ENCODE measurements around the gene EP400. TPM values are rescaled to one million over a fixed set of nuclear protein-coding genes. Genes with fewer than 3 reads are reported as not detected.

Gene EP400
- total RNA-seq, 1 donor from 2014 or later = 51.3 TPM

- no peaks in the 10 kb centered on the region for H3K9me3 Mint-ChIP-seq (ENCODE audit: unreplicated experiment)
- peaks cover 22% of the 10 kb centered on the region for H3K4me1 Mint-ChIP-seq (ENCODE audit: unreplicated experiment)
- peaks cover 38% of the 10 kb centered on the region for H3K36me3 Mint-ChIP-seq (ENCODE audit: unreplicated experiment)
- peak; percentile 80 for DNase-seq (ENCODE audit: extremely low spot score, unreplicated experiment)
- H3K27ac Mint-ChIP-seq (ENCODE audit: unreplicated experiment) = no peak overlapping the region
- no peak overlapping the region for H3K4me3 Mint-ChIP-seq (ENCODE audit: unreplicated experiment)
- H3K27me3 Mint-ChIP-seq (ENCODE audit: unreplicated experiment) = no peaks in the 10 kb centered on the region
- TF ChIP-seq, protein P1, sequence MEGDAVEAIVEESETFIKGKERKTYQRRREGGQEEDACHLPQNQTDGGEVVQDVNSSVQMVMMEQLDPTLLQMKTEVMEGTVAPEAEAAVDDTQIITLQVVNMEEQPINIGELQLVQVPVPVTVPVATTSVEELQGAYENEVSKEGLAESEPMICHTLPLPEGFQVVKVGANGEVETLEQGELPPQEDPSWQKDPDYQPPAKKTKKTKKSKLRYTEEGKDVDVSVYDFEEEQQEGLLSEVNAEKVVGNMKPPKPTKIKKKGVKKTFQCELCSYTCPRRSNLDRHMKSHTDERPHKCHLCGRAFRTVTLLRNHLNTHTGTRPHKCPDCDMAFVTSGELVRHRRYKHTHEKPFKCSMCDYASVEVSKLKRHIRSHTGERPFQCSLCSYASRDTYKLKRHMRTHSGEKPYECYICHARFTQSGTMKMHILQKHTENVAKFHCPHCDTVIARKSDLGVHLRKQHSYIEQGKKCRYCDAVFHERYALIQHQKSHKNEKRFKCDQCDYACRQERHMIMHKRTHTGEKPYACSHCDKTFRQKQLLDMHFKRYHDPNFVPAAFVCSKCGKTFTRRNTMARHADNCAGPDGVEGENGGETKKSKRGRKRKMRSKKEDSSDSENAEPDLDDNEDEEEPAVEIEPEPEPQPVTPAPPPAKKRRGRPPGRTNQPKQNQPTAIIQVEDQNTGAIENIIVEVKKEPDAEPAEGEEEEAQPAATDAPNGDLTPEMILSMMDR (IDR thresholded peaks at IDR 0.05) = no peak
Measured at GRCh38 chr12:131986361-131986760, 36.6 kb downstream of the EP400 start.

DNA sequence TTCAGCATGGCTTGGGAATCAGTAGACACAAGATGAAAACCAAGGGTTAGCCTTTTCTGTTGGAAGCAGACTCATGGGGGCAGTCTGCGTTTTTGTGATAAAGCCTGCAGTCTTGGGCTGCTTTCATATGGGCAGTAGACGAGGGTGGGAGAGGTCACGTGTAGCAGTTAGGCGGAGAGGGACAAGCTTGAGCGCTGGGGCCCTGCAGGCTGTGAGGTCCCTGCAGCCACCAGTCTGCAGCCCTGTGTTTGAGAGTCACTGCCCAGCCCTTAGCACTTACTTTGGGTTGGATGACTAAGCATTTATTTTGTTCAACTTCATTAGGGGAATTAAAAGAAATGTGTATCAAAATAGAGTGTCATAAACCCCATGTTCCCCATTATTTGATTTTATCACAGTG, 37.2 kb downstream of the EP400 start:
- Mint-ChIP-seq H3K36me3 (ENCODE audit: unreplicated experiment) (peaks cover 37% of the 10 kb centered on the region), H3K4me3 (ENCODE audit: unreplicated experiment) (no peak overlapping the region), H3K4me1 (ENCODE audit: unreplicated experiment) (peaks cover 27% of the 10 kb centered on the region), H3K9me3 (ENCODE audit: unreplicated experiment) (no peaks in the 10 kb centered on the region), H3K27me3 (ENCODE audit: unreplicated experiment) (no peaks in the 10 kb centered on the region), H3K27ac (ENCODE audit: unreplicated experiment) (no peak overlapping the region)
- DNase-seq (ENCODE audit: extremely low spot score, unreplicated experiment) = peak; percentile 73
- TF ChIP-seq, protein P1 (IDR thresholded peaks at IDR 0.05) = no peak

GRCh38 chr12:131987552-131987951, 37.8 kb downstream of the EP400 start:
- peak; percentile 49 for DNase-seq (ENCODE audit: extremely low spot score, unreplicated experiment)
- Mint-ChIP-seq H3K4me3 (ENCODE audit: unreplicated experiment) (no peak overlapping the region), H3K4me1 (ENCODE audit: unreplicated experiment) (peaks cover 33% of the 10 kb centered on the region), H3K27ac (ENCODE audit: unreplicated experiment) (no peak overlapping the region), H3K9me3 (ENCODE audit: unreplicated experiment) (no peaks in the 10 kb centered on the region), H3K27me3 (ENCODE audit: unreplicated experiment) (no peaks in the 10 kb centered on the region), H3K36me3 (ENCODE audit: unreplicated experiment) (peaks cover 38% of the 10 kb centered on the region)
- TF ChIP-seq, protein P1 (IDR thresholded peaks at IDR 0.05) = no peak

DNA sequence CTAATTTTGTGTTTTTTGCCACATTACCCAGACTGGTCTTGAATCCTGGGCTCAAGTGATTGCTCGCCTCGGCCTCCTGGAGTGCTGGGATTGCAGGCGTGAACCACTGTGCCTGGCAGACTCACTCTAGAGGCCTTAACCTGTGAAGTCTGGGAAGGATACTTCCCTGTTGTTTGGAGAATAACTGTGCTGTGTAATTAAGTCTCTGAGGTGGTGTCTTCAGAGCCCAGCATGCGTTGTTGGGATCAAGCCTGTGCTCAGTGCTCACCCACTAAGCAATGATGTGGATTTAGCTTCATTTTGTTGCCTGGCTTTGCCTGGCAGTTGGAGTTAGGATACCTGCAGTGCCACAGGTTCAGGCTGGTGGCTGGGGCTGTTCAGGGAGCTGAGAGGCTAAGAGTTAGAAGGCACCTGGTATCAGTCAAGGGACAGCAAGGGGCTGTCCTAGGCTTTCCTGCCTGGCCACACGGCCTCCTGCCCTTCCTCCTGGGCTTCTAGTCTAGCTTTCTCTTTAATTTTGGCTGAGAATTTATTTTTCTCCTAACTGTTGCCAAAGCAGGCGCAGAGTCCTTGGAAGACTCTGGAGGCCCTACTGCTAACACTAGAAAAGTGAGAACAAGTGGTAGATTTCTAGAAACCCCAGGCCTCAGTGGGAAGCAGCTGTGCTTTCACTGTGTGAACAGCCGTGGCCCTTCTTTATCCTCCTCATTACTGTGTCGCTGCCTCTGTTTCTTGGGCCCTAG, 38.5 kb downstream of the EP400 start:
- H3K27me3 Mint-ChIP-seq (ENCODE audit: unreplicated experiment) = no peaks in the 10 kb centered on the region
- no peak overlapping the region for H3K27ac Mint-ChIP-seq (ENCODE audit: unreplicated experiment)
- H3K9me3 Mint-ChIP-seq (ENCODE audit: unreplicated experiment) = no peaks in the 10 kb centered on the region
- DNase-seq (ENCODE audit: extremely low spot score, unreplicated experiment) = peak; percentile 69
- peaks cover 33% of the 10 kb centered on the region for H3K4me1 Mint-ChIP-seq (ENCODE audit: unreplicated experiment)
- no peak overlapping the region for H3K4me3 Mint-ChIP-seq (ENCODE audit: unreplicated experiment)
- TF ChIP-seq, protein P1 (IDR thresholded peaks at IDR 0.05) = no peak
- H3K36me3 Mint-ChIP-seq (ENCODE audit: unreplicated experiment) = peaks cover 43% of the 10 kb centered on the region

DNA sequence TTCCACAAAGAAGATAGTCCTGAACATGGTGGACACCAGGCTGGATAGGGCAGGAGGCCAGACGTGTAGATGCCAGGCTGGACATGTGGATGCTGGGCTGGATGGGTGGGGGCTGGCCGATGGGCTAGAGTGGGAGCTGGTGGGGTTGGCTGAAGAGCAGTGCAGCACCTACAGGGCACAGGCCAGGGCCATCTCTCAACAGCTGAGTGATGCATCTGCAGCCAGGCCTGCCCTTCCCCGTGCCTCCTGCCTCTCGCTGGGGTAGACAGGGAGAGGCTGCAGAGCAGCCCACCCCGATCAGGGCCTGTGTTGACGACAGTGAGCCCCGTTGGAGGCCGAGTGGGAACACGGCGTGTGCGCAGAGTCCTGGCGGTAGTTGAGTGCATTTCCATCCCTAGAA, 39.3 kb downstream of the EP400 start:
- no peak overlapping the region for H3K27ac Mint-ChIP-seq (ENCODE audit: unreplicated experiment)
- H3K36me3 Mint-ChIP-seq (ENCODE audit: unreplicated experiment) = peaks cover 50% of the 10 kb centered on the region
- peaks cover 33% of the 10 kb centered on the region for H3K4me1 Mint-ChIP-seq (ENCODE audit: unreplicated experiment)
- TF ChIP-seq, protein P1 (IDR thresholded peaks at IDR 0.05) = no peak
- H3K27me3 Mint-ChIP-seq (ENCODE audit: unreplicated experiment) = no peaks in the 10 kb centered on the region
- DNase-seq (ENCODE audit: extremely low spot score, unreplicated experiment) = no peak
- H3K4me3 Mint-ChIP-seq (ENCODE audit: unreplicated experiment) = no peak overlapping the region
- H3K9me3 Mint-ChIP-seq (ENCODE audit: unreplicated experiment) = no peaks in the 10 kb centered on the region

Data from osteocyte (in vitro differentiated cells).